ENCODE measurements around the gene PRR11. TPM values are rescaled to one million over a fixed set of nuclear protein-coding genes. Genes with fewer than 3 reads are reported as not detected.
"Not testable (repeated sequence)": the region's sequence is repeated elsewhere in the genome, so short reads cannot be mapped to it uniquely, and the experiment has no call there.

Gene PRR11
- total RNA-seq, 1 experiment from 2014 or later: 39.8 TPM

DNA sequence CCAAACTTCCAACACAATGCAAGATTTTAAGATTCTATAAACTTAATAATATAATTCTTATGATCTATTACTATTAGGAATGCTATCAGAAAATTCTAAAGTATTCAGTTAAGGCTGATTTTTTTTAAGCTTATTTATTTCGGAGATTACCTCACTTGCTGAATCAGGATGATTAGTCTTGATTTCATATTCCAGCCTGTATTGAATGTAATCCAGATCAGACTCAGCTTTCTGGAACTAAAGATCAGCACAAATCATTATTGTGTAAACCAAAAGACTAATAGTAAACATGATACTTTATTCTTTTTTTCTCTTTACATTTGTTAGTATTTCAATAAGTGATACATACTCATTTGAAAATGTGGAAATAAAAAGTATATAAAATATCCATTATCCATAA, 24.4 kb upstream of the PRR11 start:
- DNase-seq (ENCODE audit: low read depth, low spot score) (no peak), ATAC-seq (no peak)
- H3K27ac ChIP-seq (ENCODE audit: low read length): no peak overlapping the region
- no peaks in the 10 kb centered on the region for H3K9me3 ChIP-seq (ENCODE audit: control insufficient read depth, insufficient read depth, low read depth, low read length)
- in situ Hi-C loops (cut with HindIII; ENCODE audit: low pct_unique_long_range_greater_than_20kb, low sequenced_read_pairs): no loop called here
- H3K27me3 ChIP-seq (ENCODE audit: control insufficient read depth, insufficient read depth, low read length): no peaks in the 10 kb centered on the region
- ChIA-PET POLR2A (no interaction called here), CTCF (no interaction called here)
- TF ChIP-seq POLR2AphosphoS5 (IDR thresholded peaks at IDR 0.05; ENCODE audit: low read depth, low read length) (no peak), SIN3A (IDR thresholded peaks at IDR 0.05; ENCODE audit: borderline replicate concordance, insufficient read depth, low read depth, low read length) (no peak), TCF7L2 (IDR thresholded peaks at IDR 0.05; ENCODE audit: low read depth, low read length) (no peak)
- TF ChIP-seq, protein P1, sequence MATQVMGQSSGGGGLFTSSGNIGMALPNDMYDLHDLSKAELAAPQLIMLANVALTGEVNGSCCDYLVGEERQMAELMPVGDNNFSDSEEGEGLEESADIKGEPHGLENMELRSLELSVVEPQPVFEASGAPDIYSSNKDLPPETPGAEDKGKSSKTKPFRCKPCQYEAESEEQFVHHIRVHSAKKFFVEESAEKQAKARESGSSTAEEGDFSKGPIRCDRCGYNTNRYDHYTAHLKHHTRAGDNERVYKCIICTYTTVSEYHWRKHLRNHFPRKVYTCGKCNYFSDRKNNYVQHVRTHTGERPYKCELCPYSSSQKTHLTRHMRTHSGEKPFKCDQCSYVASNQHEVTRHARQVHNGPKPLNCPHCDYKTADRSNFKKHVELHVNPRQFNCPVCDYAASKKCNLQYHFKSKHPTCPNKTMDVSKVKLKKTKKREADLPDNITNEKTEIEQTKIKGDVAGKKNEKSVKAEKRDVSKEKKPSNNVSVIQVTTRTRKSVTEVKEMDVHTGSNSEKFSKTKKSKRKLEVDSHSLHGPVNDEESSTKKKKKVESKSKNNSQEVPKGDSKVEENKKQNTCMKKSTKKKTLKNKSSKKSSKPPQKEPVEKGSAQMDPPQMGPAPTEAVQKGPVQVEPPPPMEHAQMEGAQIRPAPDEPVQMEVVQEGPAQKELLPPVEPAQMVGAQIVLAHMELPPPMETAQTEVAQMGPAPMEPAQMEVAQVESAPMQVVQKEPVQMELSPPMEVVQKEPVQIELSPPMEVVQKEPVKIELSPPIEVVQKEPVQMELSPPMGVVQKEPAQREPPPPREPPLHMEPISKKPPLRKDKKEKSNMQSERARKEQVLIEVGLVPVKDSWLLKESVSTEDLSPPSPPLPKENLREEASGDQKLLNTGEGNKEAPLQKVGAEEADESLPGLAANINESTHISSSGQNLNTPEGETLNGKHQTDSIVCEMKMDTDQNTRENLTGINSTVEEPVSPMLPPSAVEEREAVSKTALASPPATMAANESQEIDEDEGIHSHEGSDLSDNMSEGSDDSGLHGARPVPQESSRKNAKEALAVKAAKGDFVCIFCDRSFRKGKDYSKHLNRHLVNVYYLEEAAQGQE (IDR thresholded peaks at IDR 0.05; ENCODE audit: insufficient read depth in 1 of 2, low read depth in 2 of 2, low read length in 1 of 2): no peak
- TF ChIP-seq, protein P2, sequence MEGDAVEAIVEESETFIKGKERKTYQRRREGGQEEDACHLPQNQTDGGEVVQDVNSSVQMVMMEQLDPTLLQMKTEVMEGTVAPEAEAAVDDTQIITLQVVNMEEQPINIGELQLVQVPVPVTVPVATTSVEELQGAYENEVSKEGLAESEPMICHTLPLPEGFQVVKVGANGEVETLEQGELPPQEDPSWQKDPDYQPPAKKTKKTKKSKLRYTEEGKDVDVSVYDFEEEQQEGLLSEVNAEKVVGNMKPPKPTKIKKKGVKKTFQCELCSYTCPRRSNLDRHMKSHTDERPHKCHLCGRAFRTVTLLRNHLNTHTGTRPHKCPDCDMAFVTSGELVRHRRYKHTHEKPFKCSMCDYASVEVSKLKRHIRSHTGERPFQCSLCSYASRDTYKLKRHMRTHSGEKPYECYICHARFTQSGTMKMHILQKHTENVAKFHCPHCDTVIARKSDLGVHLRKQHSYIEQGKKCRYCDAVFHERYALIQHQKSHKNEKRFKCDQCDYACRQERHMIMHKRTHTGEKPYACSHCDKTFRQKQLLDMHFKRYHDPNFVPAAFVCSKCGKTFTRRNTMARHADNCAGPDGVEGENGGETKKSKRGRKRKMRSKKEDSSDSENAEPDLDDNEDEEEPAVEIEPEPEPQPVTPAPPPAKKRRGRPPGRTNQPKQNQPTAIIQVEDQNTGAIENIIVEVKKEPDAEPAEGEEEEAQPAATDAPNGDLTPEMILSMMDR (IDR thresholded peaks at IDR 0.05): no peak
- intact Hi-C loops (cut with micrococcal nuclease; ENCODE audit: unreplicated experiment): no loop called here
- H3K4me3 ChIP-seq (ENCODE audit: low read depth in 2 of 2, low read length in 2 of 2): no peak overlapping the region
- no TSS peak for BruUV-seq (replicated peaks)
- H3K4me1 ChIP-seq (ENCODE audit: control insufficient read depth, insufficient read depth, low read length): no peaks in the 10 kb centered on the region; the same call in 1 of the 2 replicates
- no peaks in the 10 kb centered on the region for H3K36me3 ChIP-seq (ENCODE audit: control insufficient read depth, insufficient read depth, low read length)

GRCh38 chr17:59138339-59138738, 17.2 kb upstream of the PRR11 start:
- BruUV-seq (replicated peaks); in situ Hi-C loops (cut with HindIII; ENCODE audit: low pct_unique_long_range_greater_than_20kb, low sequenced_read_pairs); ATAC-seq: not testable (repeated sequence)

DNA sequence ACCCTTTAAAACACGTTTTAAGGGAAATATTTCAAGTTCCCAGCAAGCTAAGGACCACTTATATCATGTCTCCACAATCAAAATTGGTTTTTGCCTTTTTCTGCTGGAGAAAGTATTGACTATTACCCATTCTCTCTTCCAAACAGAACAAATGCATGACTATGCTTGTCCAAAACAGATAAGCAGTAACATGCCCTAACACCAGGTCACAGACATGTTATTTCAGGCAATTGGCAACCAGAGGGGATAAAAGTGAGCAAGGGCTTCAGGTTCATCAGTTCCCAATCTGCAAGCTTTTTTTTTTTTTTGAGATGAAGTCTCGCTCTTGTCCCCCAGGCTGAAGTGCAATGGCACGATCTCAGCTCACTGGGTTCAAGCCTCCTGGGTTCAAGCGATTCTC, 15.6 kb upstream of the PRR11 start:
- POLR2A ChIA-PET: no interaction called here
- no peak overlapping the region for H3K4me3 ChIP-seq (ENCODE audit: low read depth in 2 of 2, low read length in 2 of 2)

More at GRCh38 chr17:59138339-59138738, 17.2 kb upstream of the PRR11 start:
- H3K27me3 ChIP-seq (ENCODE audit: control insufficient read depth, insufficient read depth, low read length); H3K36me3 ChIP-seq (ENCODE audit: control insufficient read depth, insufficient read depth, low read length); intact Hi-C loops (cut with micrococcal nuclease; ENCODE audit: unreplicated experiment); H3K4me3 ChIP-seq (ENCODE audit: low read depth in 2 of 2, low read length in 2 of 2); CTCF ChIA-PET; H3K4me1 ChIP-seq (ENCODE audit: control insufficient read depth, insufficient read depth, low read length); H3K9me3 ChIP-seq (ENCODE audit: control insufficient read depth, insufficient read depth, low read depth, low read length); DNase-seq (ENCODE audit: low read depth, low spot score); POLR2A ChIA-PET; H3K27ac ChIP-seq (ENCODE audit: low read length): not testable (repeated sequence)

More for the DNA sequence above, 15.6 kb upstream of the PRR11 start:
- CTCF ChIA-PET: no interaction called here
- H3K27ac ChIP-seq (ENCODE audit: low read length): no peak overlapping the region
- H3K27me3 ChIP-seq (ENCODE audit: control insufficient read depth, insufficient read depth, low read length): no peaks in the 10 kb centered on the region
- ATAC-seq: no peak
- H3K4me1 ChIP-seq (ENCODE audit: control insufficient read depth, insufficient read depth, low read length): no peaks in the 10 kb centered on the region
- intact Hi-C loops (cut with micrococcal nuclease; ENCODE audit: unreplicated experiment): no loop called here
- no TSS peak for BruUV-seq (replicated peaks)
- no peak for TF ChIP-seq SIN3A (IDR thresholded peaks at IDR 0.05; ENCODE audit: borderline replicate concordance, insufficient read depth, low read depth, low read length)
- TF ChIP-seq POLR2AphosphoS5 (IDR thresholded peaks at IDR 0.05; ENCODE audit: low read depth, low read length): no peak
- TF ChIP-seq TCF7L2 (IDR thresholded peaks at IDR 0.05; ENCODE audit: low read depth, low read length): no peak
- TF ChIP-seq, protein P2 (IDR thresholded peaks at IDR 0.05): no peak
- TF ChIP-seq, protein P1 (IDR thresholded peaks at IDR 0.05; ENCODE audit: insufficient read depth in 1 of 2, low read depth in 2 of 2, low read length in 1 of 2): no peak
- H3K36me3 ChIP-seq (ENCODE audit: control insufficient read depth, insufficient read depth, low read length): no peaks in the 10 kb centered on the region
- no peaks in the 10 kb centered on the region for H3K9me3 ChIP-seq (ENCODE audit: control insufficient read depth, insufficient read depth, low read depth, low read length)
- no peak for DNase-seq (ENCODE audit: low read depth, low spot score)
- in situ Hi-C loops (cut with HindIII; ENCODE audit: low pct_unique_long_range_greater_than_20kb, low sequenced_read_pairs): no loop called here
